Jurkat, Clone E6-1 (cell line): ENCODE measurements around the gene BRIX1.
"Not testable (repeated sequence)": the region's sequence is repeated elsewhere in the genome, so short reads cannot be mapped to it uniquely, and the experiment has no call there.

Experiments used
- DNase-seq: peaks from one replicate; pipeline ENCODE4 v3.0.0-alpha.2; 2011; ENCODE audit warnings: low read depth, low spot score
- H3K4me3 ChIP-seq: 2 replicates; pipeline ENCODE4 v1.5.1; 2011; ENCODE audit warnings: mild to moderate bottlenecking, low read length, control low read depth, moderate library complexity

BRIX1 gene

DNA sequence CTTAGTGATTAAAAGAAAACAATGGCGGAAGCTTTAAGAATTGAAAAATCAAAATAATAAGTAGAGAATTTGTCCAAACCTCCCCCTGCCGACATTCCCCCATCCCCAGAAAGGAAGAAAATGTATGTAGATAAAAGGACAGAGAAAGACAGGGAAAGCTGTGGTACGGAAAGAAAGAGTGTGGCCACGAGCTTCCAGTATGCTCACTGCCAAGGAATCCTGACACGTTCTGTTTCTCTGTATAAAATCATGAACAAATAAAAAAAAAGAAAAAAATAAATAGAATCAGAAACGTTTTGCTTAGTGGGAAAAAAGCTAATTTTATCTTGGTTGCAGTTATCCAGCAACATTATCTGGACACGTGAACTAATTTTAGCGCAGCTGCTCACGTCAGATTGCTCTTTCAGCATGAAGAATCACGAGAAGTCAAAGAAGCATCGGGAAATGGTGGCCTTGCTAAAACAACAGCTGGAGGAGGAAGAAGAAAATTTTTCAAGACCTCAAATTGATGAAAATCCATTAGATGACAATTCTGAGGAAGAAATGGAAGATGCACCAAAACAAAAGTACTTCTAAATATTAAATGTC is 29.0 kb downstream of the BRIX1 start:
- DNase-seq, result no peak
- no peak overlapping the region for H3K4me3 ChIP-seq

DNA sequence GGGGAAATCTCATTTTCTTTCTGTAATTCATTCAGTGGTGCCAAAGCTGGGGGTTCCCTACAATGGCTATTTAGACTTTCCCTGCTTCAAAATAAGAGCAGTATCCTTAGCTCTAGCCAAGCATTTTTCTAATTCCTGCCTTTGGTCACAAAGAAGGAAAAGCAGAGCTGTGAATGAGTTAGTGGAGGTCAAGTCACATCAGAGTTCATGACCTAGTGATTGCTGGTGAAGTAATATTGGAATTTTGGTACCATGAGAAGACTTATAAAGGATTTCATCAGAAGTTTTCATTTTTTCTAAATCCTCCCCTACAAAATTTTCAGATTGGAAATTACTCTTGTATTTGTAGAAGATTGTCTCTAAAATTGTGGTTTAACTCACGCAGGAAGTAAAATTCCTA is 41.8 kb downstream of the BRIX1 start:
- no peak overlapping the region for H3K4me3 ChIP-seq
- no peak for DNase-seq

- no peak overlapping the region for H3K4me3 ChIP-seq
- no peak for DNase-seq
These were observed 42.6 kb downstream of the BRIX1 start for GRCh38 chr5:34957857-34958690.

GRCh38 chr5:34959323-34959722 is 43.8 kb downstream of the BRIX1 start:
- no peak for DNase-seq
- no peak overlapping the region for H3K4me3 ChIP-seq

GRCh38 chr5:34967540-34967939 is 52.0 kb downstream of the BRIX1 start:
- no peak for DNase-seq

GRCh38 chr5:34968258-34968657 is 52.7 kb downstream of the BRIX1 start:
- DNase-seq, result no peak
- no peak overlapping the region for H3K4me3 ChIP-seq

More at GRCh38 chr5:34967540-34967939, 52.0 kb downstream of the BRIX1 start:
- no peak overlapping the region for H3K4me3 ChIP-seq

DNA sequence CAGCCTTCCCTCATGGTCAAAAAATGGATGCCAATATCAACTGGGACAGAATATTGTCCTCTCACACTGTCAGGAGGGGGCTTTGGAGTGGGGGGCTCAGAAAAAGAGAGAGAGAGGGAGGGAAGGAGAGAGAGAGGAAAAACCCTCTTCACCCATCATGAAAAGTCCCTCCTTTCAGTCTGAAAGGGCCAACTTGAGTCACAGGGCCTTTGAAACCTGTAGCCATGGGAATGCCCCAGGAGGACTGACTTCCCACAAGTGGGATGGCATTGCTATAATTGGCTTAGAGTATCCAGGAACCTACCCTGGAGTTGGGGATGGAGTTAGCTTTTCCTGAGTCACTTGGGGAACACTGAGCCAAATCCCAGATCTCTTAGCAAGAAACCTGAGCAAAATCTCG is 55.0 kb downstream of the BRIX1 start:
- DNase-seq, result no peak
- H3K4me3 ChIP-seq, result no peak overlapping the region

DNA sequence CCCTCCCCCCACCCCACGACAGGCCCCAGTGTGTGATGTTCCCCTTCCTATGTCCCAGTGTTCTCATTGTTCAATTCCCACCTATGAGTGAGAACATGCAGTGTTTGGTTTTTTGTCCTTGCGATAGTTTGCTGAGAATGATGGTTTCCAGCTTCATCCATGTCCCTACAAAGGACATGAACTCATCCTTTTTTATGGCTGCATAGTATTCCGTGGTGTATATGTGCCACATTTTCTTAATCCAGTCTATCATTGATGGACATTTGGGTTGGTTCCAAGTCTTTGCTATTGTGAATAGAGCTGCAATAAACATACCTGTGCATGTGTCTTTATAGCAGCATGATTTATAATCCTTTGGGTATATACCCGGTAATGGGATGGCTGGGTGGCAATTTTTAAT is 56.1 kb downstream of the BRIX1 start:
- DNase-seq, H3K4me3 ChIP-seq: not testable (repeated sequence)
